C4-2B (cell line): Measurements from ENCODE around the gene PRR20G.

Experiments used
- ZFX ChIP-seq: fragments of 450-650 bp; IDR thresholded peaks from 2 replicates; pipeline ENCODE4 v1.6.1; 2017
- TF ChIP-seq, protein P1 (sequence below): fragments of 450-650 bp; conservative IDR thresholded peaks from 2 replicates; pipeline ENCODE4 v1.5.1; 2017; ENCODE audit warnings: mild to moderate bottlenecking

DNA sequence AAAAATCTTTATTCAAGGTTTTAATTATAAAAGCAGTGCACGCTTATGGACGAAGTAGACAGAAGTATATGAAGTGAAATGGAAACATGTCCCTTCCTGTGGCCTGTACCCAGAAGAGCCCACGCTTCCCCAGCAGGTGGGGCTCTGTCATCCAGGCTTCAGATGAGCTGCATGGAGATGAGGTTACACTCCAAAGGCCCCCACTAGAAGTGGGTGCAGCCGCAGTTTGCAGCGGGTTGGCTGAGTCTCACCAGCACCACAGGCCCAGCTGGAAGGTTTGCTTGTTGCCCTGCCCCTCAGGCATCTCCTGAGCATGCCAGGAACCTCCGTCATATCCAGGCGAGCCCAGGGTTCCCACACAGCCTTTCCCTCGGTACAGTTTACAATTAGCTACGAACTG lies 33.1 kb downstream of the PRR20G start:
- TF ChIP-seq, protein P1, sequence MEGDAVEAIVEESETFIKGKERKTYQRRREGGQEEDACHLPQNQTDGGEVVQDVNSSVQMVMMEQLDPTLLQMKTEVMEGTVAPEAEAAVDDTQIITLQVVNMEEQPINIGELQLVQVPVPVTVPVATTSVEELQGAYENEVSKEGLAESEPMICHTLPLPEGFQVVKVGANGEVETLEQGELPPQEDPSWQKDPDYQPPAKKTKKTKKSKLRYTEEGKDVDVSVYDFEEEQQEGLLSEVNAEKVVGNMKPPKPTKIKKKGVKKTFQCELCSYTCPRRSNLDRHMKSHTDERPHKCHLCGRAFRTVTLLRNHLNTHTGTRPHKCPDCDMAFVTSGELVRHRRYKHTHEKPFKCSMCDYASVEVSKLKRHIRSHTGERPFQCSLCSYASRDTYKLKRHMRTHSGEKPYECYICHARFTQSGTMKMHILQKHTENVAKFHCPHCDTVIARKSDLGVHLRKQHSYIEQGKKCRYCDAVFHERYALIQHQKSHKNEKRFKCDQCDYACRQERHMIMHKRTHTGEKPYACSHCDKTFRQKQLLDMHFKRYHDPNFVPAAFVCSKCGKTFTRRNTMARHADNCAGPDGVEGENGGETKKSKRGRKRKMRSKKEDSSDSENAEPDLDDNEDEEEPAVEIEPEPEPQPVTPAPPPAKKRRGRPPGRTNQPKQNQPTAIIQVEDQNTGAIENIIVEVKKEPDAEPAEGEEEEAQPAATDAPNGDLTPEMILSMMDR: no peak; the same call in 1 of the 2 replicates
- TF ChIP-seq ZFX: no peak
